Sigmoid colon (tissue), 7 donors: ENCODE data around the gene DNAJC5. TPM values are rescaled to one million over a fixed set of nuclear protein-coding genes. Genes with fewer than 3 reads are reported as not detected.

Experiments used
- DNase-seq: peaks from one replicate; pipeline ENCODE4 v3.0.0-alpha.2; 2019
- H3K27ac ChIP-seq, 4 donors: fragments of 200-600 bp; sonication (generic); one replicate each; pipeline ENCODE4 v1.5.1; 2016 to 2019; ENCODE audit warnings: mild to moderate bottlenecking in 1 of 4
- H3K27me3 ChIP-seq, 3 donors: fragments of 200-600 bp; sonication (generic); one replicate each; pipeline ENCODE4 v1.5.1; 2019; ENCODE audit warnings: mild to moderate bottlenecking in 1 of 3
- H3K36me3 ChIP-seq, 4 donors: fragments of 200-600 bp; sonication (generic); one replicate each; pipeline ENCODE4 v1.5.1; 2016 to 2019
- H3K4me1 ChIP-seq, 4 donors: fragments of 200-600 bp; sonication (generic); one replicate each; pipeline ENCODE4 v1.5.1; 2017 to 2019
- H3K4me3 ChIP-seq, 4 donors: fragments of 200-600 bp; sonication (generic); one replicate each; pipeline ENCODE4 v1.5.1; 2017 to 2019; ENCODE audit warnings: mild to moderate bottlenecking in 2 of 4, moderate library complexity in 1 of 4
- H3K9me3 ChIP-seq, 4 donors: fragments of 200-600 bp in 3 of 4; sonication (generic) in 3 of 4; one replicate each; pipeline versions ENCODE4 v1.5.1 to v1.6.1; 2013 to 2019
- CTCF ChIP-seq, 4 experiments: fragments of 450-650 bp in 3 of 4; fragments of 200-600 bp in 1 of 4; IDR thresholded peaks; one replicate each; pipeline ENCODE4 v1.5.1; 2016 to 2019; ENCODE audit warnings: antibody characterized with exemption in 4 of 4, mild to moderate bottlenecking in 3 of 4, moderate library complexity in 2 of 4
- EP300 ChIP-seq, 4 donors: sonication (generic); formaldehyde crosslinking; IDR thresholded peaks; one replicate each; pipeline ENCODE4 v1.6.1; 2017; ENCODE audit warnings: antibody characterized with exemption in 4 of 4
- POLR2A ChIP-seq, 2 donors: fragments of 450-650 bp; IDR thresholded peaks; one replicate each; pipeline ENCODE4 v1.6.1; 2016; ENCODE audit warnings: antibody characterized with exemption in 2 of 2, mild to moderate bottlenecking in 2 of 2, moderate library complexity in 2 of 2
- POLR2AphosphoS5 ChIP-seq, 4 donors: sonication (generic); formaldehyde crosslinking; IDR thresholded peaks; one replicate each; pipeline ENCODE4 v1.6.1; 2017; ENCODE audit warnings: antibody characterized with exemption in 4 of 4
- WGBS, 2 donors: extraction: QIAGEN DNeasy Blood & Tissue Kit; methylation state at CpG; one replicate each; pipeline ENCODE4 v1.1.7; 2013; 5-methylcytosine and 5-hydroxymethylcytosine counted together
- intact Hi-C: fragments of 100-400 bp; cut with DNase I; formaldehyde crosslinking; loops from one replicate; pipeline ENCODE4 v1.15.1; 2023
- polyA plus RNA-seq, 3 donors: library from polyadenylated mRNA; stranded (reverse); fragments of 200-250 nt; gene quantifications; one replicate each; pipeline ENCODE4 v1.2.3, GENCODE V29; 2013
- total RNA-seq, 4 donors: library from RNA; depleted of rRNA; stranded (reverse); fragments of >200 nt; gene quantifications; one replicate each; pipeline ENCODE4 v1.1.0, GENCODE V29; 2016
- donor health status: healthy with polysubstance abuse.
- donor health status: Bipolar disorder and iron deficiency.
- donor health status: healthy.

Gene DNAJC5
- total and polyA plus RNA-seq, 7 donors = 21.6 to 62.8 (median 31.4) TPM

- H3K36me3 ChIP-seq = peaks cover 5 to 65% (median 43%) of the 10 kb centered on the region in 4 donors
- no peak overlapping the region for H3K4me3 ChIP-seq
- no peaks in the 10 kb centered on the region for H3K9me3 ChIP-seq
- WGBS, 2 donors = 92 to 93% methylated on average over 7 of the region's 7 CpGs
- TF ChIP-seq POLR2A (IDR thresholded peaks at IDR 0.05) (no peak), EP300 (IDR thresholded peaks at IDR 0.05) (no peak), POLR2AphosphoS5 (IDR thresholded peaks at IDR 0.05) (no peak), CTCF (IDR thresholded peaks at IDR 0.05) (no peak)
- no peak overlapping the region for H3K27ac ChIP-seq
- peaks cover 0 to 10% (median 7%) of the 10 kb centered on the region in 4 donors for H3K4me1 ChIP-seq
- no peak for DNase-seq
- no peaks in the 10 kb centered on the region for H3K27me3 ChIP-seq
- intact Hi-C loops = no loop called here
Observed at GRCh38 chr20:63890201-63890576, 4.7 kb upstream of the DNAJC5 start.

GRCh38 chr20:63890616-63891015, 4.3 kb upstream of the DNAJC5 start:
- Histone ChIP-seq H3K27me3 (no peaks in the 10 kb centered on the region), H3K9me3 (no peaks in the 10 kb centered on the region), H3K4me3 (no peak overlapping the region), H3K36me3 (peaks cover 5 to 60% (median 41%) of the 10 kb centered on the region in 4 donors), H3K4me1 (peaks cover 0 to 10% (median 7%) of the 10 kb centered on the region in 4 donors), H3K27ac (no peak overlapping the region)
- no peak for TF ChIP-seq POLR2AphosphoS5 (IDR thresholded peaks at IDR 0.05)
- TF ChIP-seq POLR2A (IDR thresholded peaks at IDR 0.05) = no peak
- WGBS, 2 donors = 82 to 85% methylated on average over 7 of the region's 7 CpGs
- intact Hi-C loops = no loop called here
- no peak for DNase-seq

GRCh38 chr20:63891061-63892002, 3.6 kb upstream of the DNAJC5 start:
- H3K9me3 ChIP-seq = no peaks in the 10 kb centered on the region
- no peak overlapping the region for H3K27ac ChIP-seq
- no peak overlapping the region for H3K4me3 ChIP-seq
- peaks cover 5 to 54% (median 40%) of the 10 kb centered on the region in 4 donors for H3K36me3 ChIP-seq
- 85 to 91% methylated on average over 29 of the region's 29 CpGs for WGBS, 2 donors
- peaks cover 0 to 16% (median 14%) of the 10 kb centered on the region in 4 donors for H3K4me1 ChIP-seq
- H3K27me3 ChIP-seq = no peaks in the 10 kb centered on the region
- TF ChIP-seq POLR2AphosphoS5 (IDR thresholded peaks at IDR 0.05) = no peak
- no peak for TF ChIP-seq POLR2A (IDR thresholded peaks at IDR 0.05)
- TF ChIP-seq EP300 (IDR thresholded peaks at IDR 0.05) = no peak
- TF ChIP-seq CTCF (IDR thresholded peaks at IDR 0.05) = no peak
- no peak for DNase-seq
- intact Hi-C loops = no loop called here

- no peak for DNase-seq
- no peak overlapping the region for H3K27ac ChIP-seq
- no peaks in the 10 kb centered on the region for H3K9me3 ChIP-seq
- 90 to 91% methylated on average over 7 of the region's 7 CpGs for WGBS, 2 donors
- intact Hi-C loops = no loop called here
- H3K27me3 ChIP-seq = no peaks in the 10 kb centered on the region
- H3K4me1 ChIP-seq = peaks cover 0 to 27% (median 25%) of the 10 kb centered on the region in 4 donors
- H3K36me3 ChIP-seq = peaks cover 4 to 46% (median 35%) of the 10 kb centered on the region in 4 donors
- TF ChIP-seq POLR2AphosphoS5 (IDR thresholded peaks at IDR 0.05) = no peak
- TF ChIP-seq CTCF (IDR thresholded peaks at IDR 0.05) = no peak
- no peak for TF ChIP-seq EP300 (IDR thresholded peaks at IDR 0.05)
- TF ChIP-seq POLR2A (IDR thresholded peaks at IDR 0.05) = no peak
- no peak overlapping the region for H3K4me3 ChIP-seq
Observed at GRCh38 chr20:63892402-63892801, 2.5 kb upstream of the DNAJC5 start.

GRCh38 chr20:63893999-63894357, 948 bp upstream of the DNAJC5 start:
- 15 to 36% methylated on average over 6 of the region's 6 CpGs for WGBS, 2 donors

More at GRCh38 chr20:63893999-63894357, 948 bp upstream of the DNAJC5 start:
- Histone ChIP-seq H3K4me1 (peaks cover 0 to 35% (median 31%) of the 10 kb centered on the region in 4 donors), H3K4me3 (peak overlapping the region in 3 of 4 donors; percentile 59 to 69 (median 66)), H3K27me3 (no peaks in the 10 kb centered on the region), H3K36me3 (peaks cover 0 to 30% (median 25%) of the 10 kb centered on the region in 4 donors), H3K27ac (peak overlapping the region; percentile 76 to 87 (median 79)), H3K9me3 (no peaks in the 10 kb centered on the region)
- intact Hi-C loops = loop anchor here (2.0 kb wide), 1 partner anchor 29 kb away; the partner anchor contains the start of gene TPD52L2
- no peak for TF ChIP-seq POLR2AphosphoS5 (IDR thresholded peaks at IDR 0.05)
- TF ChIP-seq CTCF (IDR thresholded peaks at IDR 0.05) = no peak
- no peak for TF ChIP-seq POLR2A (IDR thresholded peaks at IDR 0.05)
- TF ChIP-seq EP300 (IDR thresholded peaks at IDR 0.05) = no peak
- DNase-seq = no peak
